K562 (cell line): Measurements from ENCODE around the gene MAP1S. TPM values are rescaled to one million over a fixed set of nuclear protein-coding genes. Genes with fewer than 3 reads are reported as not detected.

ENCODE experiments used
- BRF1 ChIP-seq: IDR thresholded peaks from 3 replicates; pipeline ENCODE4 v1.6.1; 2011; ENCODE audit warnings: borderline replicate concordance, mild to moderate bottlenecking; ENCODE audit not compliant: insufficient read length; ENCODE audit errors: extremely low read depth
- EZH2 ChIP-seq: IDR thresholded peaks from 2 replicates; pipeline ENCODE4 v1.6.1; 2012; ENCODE audit warnings: low read depth, mild to moderate bottlenecking, inconsistent platforms, low read length, borderline replicate concordance
- GABPA ChIP-seq: fragments of 200-800 bp; sonication (Bioruptor generic); conservative IDR thresholded peaks from 2 replicates; pipeline ENCODE4 v1.6.1; 2016; ENCODE audit warnings: low read depth, missing genetic modification characterization, missing compliant biosample characterization
- HDAC1 ChIP-seq, 2 experiments: fragments of 450-650 bp; IDR thresholded peaks; 2 replicates each; pipeline ENCODE4 v1.6.1; 2016 to 2017; ENCODE audit warnings: inconsistent platforms in 1 of 2, mild to moderate bottlenecking in 1 of 2, moderate library complexity in 1 of 2
- KDM2B ChIP-seq: fragments of 250-450 bp; sonication (Bioruptor Pico); IDR thresholded peaks from 2 replicates; pipeline ENCODE4 v1.8.0; 2021; ENCODE audit warnings: mild to moderate bottlenecking, moderate library complexity
- LCOR ChIP-seq: sonication (generic); formaldehyde crosslinking; IDR thresholded peaks from 2 replicates; pipeline ENCODE4 v1.8.0; 2022; ENCODE audit warnings: mild to moderate bottlenecking, missing genetic modification reagents
- NEUROD1 ChIP-seq: fragments of 150-350 bp; IDR thresholded peaks from 2 replicates; pipeline ENCODE4 v1.6.1; 2014; ENCODE audit warnings: borderline replicate concordance, low read length, low read depth; ENCODE audit not compliant: partially characterized antibody
- SP1 ChIP-seq: sonication (generic); formaldehyde crosslinking; IDR thresholded peaks from 2 replicates; pipeline ENCODE4 v1.8.1; 2022; ENCODE audit warnings: mild to moderate bottlenecking, missing genetic modification reagents
- SREBF2 ChIP-seq: sonication (generic); formaldehyde crosslinking; IDR thresholded peaks from 2 replicates; pipeline ENCODE4 v1.4.0; 2020; ENCODE audit warnings: mild to moderate bottlenecking, missing genetic modification reagents
- TEAD4 ChIP-seq, 2 experiments: sonication (generic) in 1 of 2; formaldehyde crosslinking in 1 of 2; IDR thresholded peaks; 2 replicates each; pipeline versions ENCODE4 v1.6.1 to v1.8.0; 2012 to 2022; ENCODE audit warnings: borderline replicate concordance in 1 of 2, inconsistent platforms in 1 of 2, low read length in 1 of 2, mild to moderate bottlenecking in 1 of 2, missing genetic modification reagents in 1 of 2
- ZBTB40 ChIP-seq, 2 experiments: fragments of 450-650 bp in 1 of 2; sonication (generic) in 1 of 2; formaldehyde crosslinking in 1 of 2; IDR thresholded peaks; 2 replicates each; pipeline versions ENCODE4 v1.7.1 to v1.9.0; 2016 to 2022; ENCODE audit warnings: inconsistent platforms in 1 of 2, mild to moderate bottlenecking in 1 of 2, missing genetic modification reagents in 1 of 2
- ZC3H8 ChIP-seq: fragments of 450-650 bp; IDR thresholded peaks from 2 replicates; pipeline ENCODE4 v1.6.1; 2017
- ZNF146 ChIP-seq: IDR thresholded peaks from one replicate; pipeline ENCODE4 v1.6.1; 2018; ENCODE audit warnings: missing compliant biosample characterization; ENCODE audit not compliant: unreplicated experiment
- polyA plus RNA-seq, 8 experiments: library from polyadenylated mRNA; depleted of rRNA in 4 of 8; stranded (reverse) in 5 of 8; unstranded in 3 of 8; fragments of >200 nt; fragmentation: Nextera tagmentation in 2 of 8; fragmentation: Illumina TruSeq in 1 of 8; extraction: Ambion mirVana in 2 of 8; extraction: Trizol in 1 of 8; gene quantifications; 2 replicates each; pipeline versions ENCODE4 v1.2.1 to v1.2.3, GENCODE V29; 2011 to 2014; ENCODE audit warnings: inconsistent platforms in 1 of 8, missing spikeins in 1 of 8
- total RNA-seq, 7 experiments: library from RNA; depleted of rRNA in 6 of 7; stranded (reverse); fragments of >200 nt in 6 of 7; fragmentation: Illumina TruSeq in 2 of 7; extraction: Trizol in 2 of 7; gene quantifications; 2 replicates each; pipeline versions ENCODE4 v1.2.1 to v1.2.3, GENCODE V29; 2011 to 2021; ENCODE audit warnings: low replicate concordance in 1 of 7
- TF ChIP-seq, protein P1 (sequence below), 3 experiments: IDR thresholded peaks in 2 of 3; conservative IDR thresholded peaks in 1 of 3; 2 replicates each; pipeline ENCODE4 v1.5.1; 2011 to 2012; ENCODE audit warnings: low read length in 3 of 3, mild to moderate bottlenecking in 3 of 3, control low read depth in 2 of 3, improper control_type of control experiment in 1 of 3, inconsistent platforms in 1 of 3, low read depth in 1 of 3, mixed read lengths in 1 of 3, moderate library complexity in 1 of 3; ENCODE audit not compliant: insufficient read depth in 2 of 3
- TF ChIP-seq, protein P2 (sequence below): sonication (generic); IDR thresholded peaks from 2 replicates; pipeline ENCODE4 v1.6.1; 2016

MAP1S gene
- total and polyA plus RNA-seq, 9 of the 15 experiments (the other 6 are each of a cell fraction or from before 2014, with no cell fraction given): 2.0 to 81.0 (median 9.5) TPM

GRCh38 chr19:17718947-17719711, at the start of gene MAP1S (continued):
- peak; percentile 52; the same call in 1 of the 2 replicates for TF ChIP-seq ZBTB40 (IDR thresholded peaks at IDR 0.05)
- no peak for TF ChIP-seq ZBTB40 (CRISPR knock-in tag; IDR thresholded peaks at IDR 0.05)
- TF ChIP-seq SP1: peak; percentile 69
- TF ChIP-seq HDAC1 (IDR thresholded peaks at IDR 0.05): peak in 1 of 2 experiments; percentile 44; a peak in 1 of 4 replicates
- TF ChIP-seq GABPA (tag): peak; percentile 79
- no peak for TF ChIP-seq BRF1
- no peak for TF ChIP-seq TEAD4 (IDR thresholded peaks at IDR 0.05; ENCODE audit: low read length)
- TF ChIP-seq TEAD4 (CRISPR knock-in tag; IDR thresholded peaks at IDR 0.05; ENCODE audit: borderline replicate concordance): no peak
- TF ChIP-seq, protein P1, sequence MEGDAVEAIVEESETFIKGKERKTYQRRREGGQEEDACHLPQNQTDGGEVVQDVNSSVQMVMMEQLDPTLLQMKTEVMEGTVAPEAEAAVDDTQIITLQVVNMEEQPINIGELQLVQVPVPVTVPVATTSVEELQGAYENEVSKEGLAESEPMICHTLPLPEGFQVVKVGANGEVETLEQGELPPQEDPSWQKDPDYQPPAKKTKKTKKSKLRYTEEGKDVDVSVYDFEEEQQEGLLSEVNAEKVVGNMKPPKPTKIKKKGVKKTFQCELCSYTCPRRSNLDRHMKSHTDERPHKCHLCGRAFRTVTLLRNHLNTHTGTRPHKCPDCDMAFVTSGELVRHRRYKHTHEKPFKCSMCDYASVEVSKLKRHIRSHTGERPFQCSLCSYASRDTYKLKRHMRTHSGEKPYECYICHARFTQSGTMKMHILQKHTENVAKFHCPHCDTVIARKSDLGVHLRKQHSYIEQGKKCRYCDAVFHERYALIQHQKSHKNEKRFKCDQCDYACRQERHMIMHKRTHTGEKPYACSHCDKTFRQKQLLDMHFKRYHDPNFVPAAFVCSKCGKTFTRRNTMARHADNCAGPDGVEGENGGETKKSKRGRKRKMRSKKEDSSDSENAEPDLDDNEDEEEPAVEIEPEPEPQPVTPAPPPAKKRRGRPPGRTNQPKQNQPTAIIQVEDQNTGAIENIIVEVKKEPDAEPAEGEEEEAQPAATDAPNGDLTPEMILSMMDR (IDR thresholded peaks at IDR 0.05 in 2 of 3, conservative IDR thresholded peaks at IDR 0.05 in 1 of 3; ENCODE audit: insufficient read depth in 2 of 3, low read depth in 1 of 3, low read length in 3 of 3): no peak
- TF ChIP-seq ZC3H8: no peak
- TF ChIP-seq, protein P2, sequence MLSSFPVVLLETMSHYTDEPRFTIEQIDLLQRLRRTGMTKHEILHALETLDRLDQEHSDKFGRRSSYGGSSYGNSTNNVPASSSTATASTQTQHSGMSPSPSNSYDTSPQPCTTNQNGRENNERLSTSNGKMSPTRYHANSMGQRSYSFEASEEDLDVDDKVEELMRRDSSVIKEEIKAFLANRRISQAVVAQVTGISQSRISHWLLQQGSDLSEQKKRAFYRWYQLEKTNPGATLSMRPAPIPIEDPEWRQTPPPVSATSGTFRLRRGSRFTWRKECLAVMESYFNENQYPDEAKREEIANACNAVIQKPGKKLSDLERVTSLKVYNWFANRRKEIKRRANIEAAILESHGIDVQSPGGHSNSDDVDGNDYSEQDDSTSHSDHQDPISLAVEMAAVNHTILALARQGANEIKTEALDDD: no peak
- no peak for TF ChIP-seq EZH2
- no peak for TF ChIP-seq ZNF146
- TF ChIP-seq KDM2B (CRISPR knock-in tag): no peak
- TF ChIP-seq NEUROD1: peak; percentile 24
- TF ChIP-seq LCOR (CRISPR knock-in tag): no peak
- TF ChIP-seq SREBF2 (CRISPR knock-in tag): no peak
